ENCODE results near the gene CTBP2.

CTBP2 gene

DNA sequence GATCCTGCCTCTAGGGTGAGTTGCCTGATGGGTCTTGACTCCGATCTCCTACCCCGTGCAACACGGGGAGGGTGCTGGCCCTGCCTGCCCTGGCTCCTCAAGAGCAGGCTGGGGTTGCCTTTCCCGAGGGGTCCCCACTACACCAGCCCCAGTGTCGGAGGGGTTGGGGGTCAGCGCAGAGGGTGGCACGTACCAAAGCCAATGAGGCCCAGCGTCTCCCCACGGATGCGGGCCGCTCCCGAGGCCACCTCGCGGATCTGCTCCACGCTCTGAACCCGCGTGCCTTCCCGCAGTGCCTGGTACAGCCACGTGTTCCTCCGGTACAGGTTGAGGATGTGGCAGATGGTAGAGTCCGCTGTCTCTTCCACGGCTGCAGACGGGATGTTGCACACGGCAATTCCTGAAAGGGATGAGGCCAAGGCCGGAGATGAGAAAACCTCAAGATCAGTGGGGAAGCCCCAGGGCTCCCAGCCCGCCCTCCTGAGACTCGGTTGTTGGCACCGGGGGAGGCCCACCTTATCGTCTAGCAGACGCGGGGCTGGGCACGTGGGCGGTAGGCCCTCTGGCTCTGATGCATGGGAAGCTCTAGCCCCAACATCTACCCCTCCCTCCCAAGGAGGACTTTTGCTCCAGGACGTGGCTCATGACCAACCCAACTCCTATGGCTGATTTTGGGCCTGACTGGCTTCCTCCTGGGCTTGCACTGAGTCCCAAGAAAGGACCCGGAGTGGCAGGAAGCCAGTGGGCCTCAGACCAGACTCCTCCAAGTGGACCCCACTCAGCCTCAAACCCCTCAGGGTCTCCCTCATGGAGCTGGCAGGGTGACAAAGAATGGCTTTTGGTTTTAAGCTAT is 162.4 kb downstream of the CTBP2 start:
- TF ChIP-seq, protein P1, sequence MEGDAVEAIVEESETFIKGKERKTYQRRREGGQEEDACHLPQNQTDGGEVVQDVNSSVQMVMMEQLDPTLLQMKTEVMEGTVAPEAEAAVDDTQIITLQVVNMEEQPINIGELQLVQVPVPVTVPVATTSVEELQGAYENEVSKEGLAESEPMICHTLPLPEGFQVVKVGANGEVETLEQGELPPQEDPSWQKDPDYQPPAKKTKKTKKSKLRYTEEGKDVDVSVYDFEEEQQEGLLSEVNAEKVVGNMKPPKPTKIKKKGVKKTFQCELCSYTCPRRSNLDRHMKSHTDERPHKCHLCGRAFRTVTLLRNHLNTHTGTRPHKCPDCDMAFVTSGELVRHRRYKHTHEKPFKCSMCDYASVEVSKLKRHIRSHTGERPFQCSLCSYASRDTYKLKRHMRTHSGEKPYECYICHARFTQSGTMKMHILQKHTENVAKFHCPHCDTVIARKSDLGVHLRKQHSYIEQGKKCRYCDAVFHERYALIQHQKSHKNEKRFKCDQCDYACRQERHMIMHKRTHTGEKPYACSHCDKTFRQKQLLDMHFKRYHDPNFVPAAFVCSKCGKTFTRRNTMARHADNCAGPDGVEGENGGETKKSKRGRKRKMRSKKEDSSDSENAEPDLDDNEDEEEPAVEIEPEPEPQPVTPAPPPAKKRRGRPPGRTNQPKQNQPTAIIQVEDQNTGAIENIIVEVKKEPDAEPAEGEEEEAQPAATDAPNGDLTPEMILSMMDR (IDR thresholded peaks at IDR 0.05; ENCODE audit: unreplicated experiment in 3 of 3), result no peak
- no peak overlapping the region for H3K4me3 Mint-ChIP-seq
- H3K9me3 Mint-ChIP-seq, result no peaks in the 10 kb centered on the region
- peaks cover 11% of the 10 kb centered on the region for H3K4me1 Mint-ChIP-seq
- peak overlapping the region in 1 of 3 experiments; percentile 18 for H3K27ac Mint-ChIP-seq
- H3K36me3 Mint-ChIP-seq (ENCODE audit: low read depth), result peaks cover 53% of the 10 kb centered on the region
- no peaks in the 10 kb centered on the region for H3K27me3 Mint-ChIP-seq (ENCODE audit: low read depth)

DNA sequence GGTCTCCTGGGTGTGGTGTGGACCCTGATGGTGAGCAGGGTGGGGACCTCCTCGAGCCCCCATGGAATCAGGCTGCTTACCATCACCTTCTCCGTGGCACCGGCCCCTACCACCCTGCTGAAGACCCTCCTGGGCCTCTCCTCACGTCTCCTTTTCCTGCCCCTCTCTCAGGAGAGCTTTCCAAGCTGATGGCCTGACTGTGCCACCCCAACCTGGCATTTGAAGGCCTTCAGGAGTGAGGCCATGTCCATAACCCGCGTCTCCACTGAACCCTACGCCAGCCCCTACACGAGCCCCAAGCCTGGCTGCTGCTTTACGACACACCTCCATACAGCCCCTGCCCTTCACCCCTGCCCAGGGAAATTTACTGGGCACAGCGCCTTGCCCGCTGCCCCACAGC is 163.1 kb downstream of the CTBP2 start:
- Mint-ChIP-seq H3K36me3 (ENCODE audit: low read depth) (peaks cover 60% of the 10 kb centered on the region), H3K9me3 (no peaks in the 10 kb centered on the region), H3K27ac (peak overlapping the region in 1 of 3 experiments; percentile 18), H3K27me3 (ENCODE audit: low read depth) (no peaks in the 10 kb centered on the region), H3K4me3 (no peak overlapping the region), H3K4me1 (peaks cover 11% of the 10 kb centered on the region)
- TF ChIP-seq, protein P1 (IDR thresholded peaks at IDR 0.05; ENCODE audit: unreplicated experiment in 3 of 3), result no peak

DNA sequence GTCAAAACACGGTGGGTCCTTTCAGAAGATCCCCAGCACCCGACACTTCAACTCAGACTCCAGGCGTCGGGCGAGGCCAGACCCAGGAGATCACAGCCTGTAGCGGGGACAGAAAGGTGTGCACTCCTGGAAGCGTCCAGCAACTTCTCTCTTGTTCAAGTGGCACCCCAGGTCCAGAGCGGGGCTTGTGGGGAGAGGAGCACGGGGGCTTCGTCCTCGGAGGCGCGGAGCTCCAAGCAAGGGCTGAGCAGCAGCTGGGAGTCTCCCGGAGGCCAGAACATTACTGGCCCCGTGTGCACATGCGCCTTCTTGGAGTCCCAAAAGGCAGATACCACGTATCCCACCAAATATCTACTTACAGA is 163.5 kb downstream of the CTBP2 start:
- no peaks in the 10 kb centered on the region for H3K27me3 Mint-ChIP-seq (ENCODE audit: low read depth)
- peaks cover 11% of the 10 kb centered on the region for H3K4me1 Mint-ChIP-seq
- H3K9me3 Mint-ChIP-seq, result no peaks in the 10 kb centered on the region
- H3K36me3 Mint-ChIP-seq (ENCODE audit: low read depth), result peaks cover 64% of the 10 kb centered on the region
- TF ChIP-seq, protein P1 (IDR thresholded peaks at IDR 0.05; ENCODE audit: unreplicated experiment in 3 of 3), result no peak
- H3K27ac Mint-ChIP-seq, result no peak overlapping the region
- H3K4me3 Mint-ChIP-seq, result no peak overlapping the region

DNA sequence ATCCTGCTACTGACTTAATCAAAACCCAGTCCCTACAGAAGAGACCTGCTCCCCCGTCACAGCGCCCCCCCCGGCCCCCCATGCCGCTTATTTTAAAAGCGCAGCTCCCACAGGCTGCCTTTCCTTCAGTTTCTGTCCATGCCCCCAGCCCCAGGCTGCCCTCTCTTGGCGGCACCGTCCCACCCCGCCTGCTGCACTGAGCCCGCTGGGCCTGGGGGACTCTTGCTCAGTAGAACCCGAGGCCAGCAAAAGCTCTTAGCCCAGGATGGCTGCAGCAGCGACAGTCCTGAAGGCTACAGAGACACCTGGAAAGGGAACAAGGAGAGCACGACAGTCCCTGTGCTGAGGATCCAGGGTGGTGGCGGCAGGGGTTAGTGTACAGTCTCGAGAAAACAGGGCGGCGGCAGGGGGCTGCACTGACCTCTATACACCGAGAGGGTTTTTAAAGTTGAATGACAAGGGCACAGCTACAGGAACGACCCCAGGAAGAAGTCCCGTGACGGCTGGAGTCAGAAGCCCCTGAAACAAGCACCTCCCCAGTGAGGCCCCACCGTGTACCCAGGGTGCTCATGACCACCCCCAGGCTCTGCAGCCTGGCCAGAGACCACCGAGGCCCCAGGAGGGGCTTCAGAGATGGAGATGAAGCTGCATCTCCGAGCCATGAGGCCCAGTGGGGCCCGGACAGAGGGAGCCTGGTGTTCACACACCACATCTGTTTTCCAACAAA is 164.1 kb downstream of the CTBP2 start:
- H3K27ac Mint-ChIP-seq, result peak overlapping the region in 1 of 3 experiments; percentile 33
- H3K36me3 Mint-ChIP-seq (ENCODE audit: low read depth), result peaks cover 70% of the 10 kb centered on the region
- TF ChIP-seq, protein P1 (IDR thresholded peaks at IDR 0.05; ENCODE audit: unreplicated experiment in 3 of 3), result no peak
- H3K4me3 Mint-ChIP-seq, result no peak overlapping the region
- H3K4me1 Mint-ChIP-seq, result peaks cover 10% of the 10 kb centered on the region
- no peaks in the 10 kb centered on the region for H3K27me3 Mint-ChIP-seq (ENCODE audit: low read depth)
- H3K9me3 Mint-ChIP-seq, result no peaks in the 10 kb centered on the region

DNA sequence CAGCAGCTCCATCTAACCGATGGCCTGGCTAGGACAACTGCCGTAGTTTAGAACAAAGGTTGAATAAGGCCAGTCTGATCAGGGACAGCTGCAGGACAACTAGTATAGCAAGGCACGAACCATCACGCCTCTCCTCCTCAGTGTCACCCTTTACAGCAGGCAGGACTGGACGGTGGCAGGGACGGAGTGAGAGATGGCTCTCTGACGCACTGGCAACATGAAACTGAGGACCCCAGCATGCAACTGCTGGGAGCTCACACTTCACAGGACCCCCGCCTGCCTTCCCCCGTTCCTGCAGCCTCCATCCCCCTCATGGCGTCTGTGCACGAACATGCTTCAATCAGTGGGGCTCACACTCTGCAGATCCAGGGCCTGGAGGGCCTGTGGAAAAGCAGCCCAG is 164.8 kb downstream of the CTBP2 start:
- Mint-ChIP-seq H3K4me3 (no peak overlapping the region), H3K27me3 (ENCODE audit: low read depth) (no peaks in the 10 kb centered on the region)

More for the DNA sequence above, 164.8 kb downstream of the CTBP2 start:
- TF ChIP-seq, protein P1 (IDR thresholded peaks at IDR 0.05; ENCODE audit: unreplicated experiment in 3 of 3), result no peak
- H3K27ac Mint-ChIP-seq, result no peak overlapping the region
- H3K4me1 Mint-ChIP-seq, result peaks cover 3% of the 10 kb centered on the region
- peaks cover 74% of the 10 kb centered on the region for H3K36me3 Mint-ChIP-seq (ENCODE audit: low read depth)
- H3K9me3 Mint-ChIP-seq, result no peaks in the 10 kb centered on the region
